Heart left ventricle (tissue), 16 donors: Measurements from ENCODE around the gene SERPINI2. TPM values are rescaled to one million over a fixed set of nuclear protein-coding genes. Genes with fewer than 3 reads are reported as not detected.

Source experiments
- ATAC-seq, 4 donors: fragments of 200-7000 bp; cut with Tn5 transposase; one replicate each; pipeline ENCODE4 v1.9.1; 2020 to 2022; ENCODE audit warnings: moderate library complexity in 4 of 4, mild to moderate bottlenecking in 3 of 4, moderate number of reproducible peaks in 1 of 4
- DNase-seq, 5 donors: peaks; one replicate each; pipeline ENCODE4 v3.0.0-alpha.2; 2020
- H3K27ac ChIP-seq, 12 donors: fragments of 200-600 bp; sonication (generic) in 4 of 12; one replicate each; pipeline versions ENCODE4 v1.5.0 to v1.8.0; 2016 to 2022; ENCODE audit warnings: mild to moderate bottlenecking in 2 of 12
- H3K27me3 ChIP-seq, 9 donors: fragments of 200-600 bp; sonication (generic) in 2 of 9; one replicate each; pipeline versions ENCODE4 v1.5.1 to v1.8.0; 2016 to 2022; ENCODE audit warnings: mild to moderate bottlenecking in 3 of 9
- H3K36me3 ChIP-seq, 9 donors: fragments of 200-600 bp; sonication (generic) in 2 of 9; one replicate each; pipeline versions ENCODE4 v1.5.0 to v1.8.0; 2018 to 2022; ENCODE audit warnings: mild to moderate bottlenecking in 2 of 9
- H3K4me1 ChIP-seq, 12 donors: fragments of 200-600 bp; sonication (generic) in 4 of 12; one replicate each; pipeline versions ENCODE4 v1.5.0 to v1.8.0; 2016 to 2022; ENCODE audit warnings: mild to moderate bottlenecking in 3 of 12
- H3K4me3 ChIP-seq, 12 donors: fragments of 200-600 bp; sonication (generic) in 4 of 12; one replicate each; pipeline versions ENCODE4 v1.5.0 to v1.8.0; 2017 to 2022; ENCODE audit warnings: mild to moderate bottlenecking in 9 of 12, moderate library complexity in 4 of 12
- H3K9me3 ChIP-seq, 12 donors: fragments of 200-600 bp; sonication (generic) in 4 of 12; one replicate each; pipeline versions ENCODE4 v1.5.0 to v1.8.0; 2016 to 2022; ENCODE audit warnings: mild to moderate bottlenecking in 1 of 12
- CTCF ChIP-seq, 12 donors: fragments of 200-600 bp; sonication (generic) in 4 of 12; IDR thresholded peaks; one replicate each; pipeline versions ENCODE4 v1.5.0 to v1.8.0; 2018 to 2022; ENCODE audit warnings: antibody characterized with exemption in 12 of 12, mild to moderate bottlenecking in 5 of 12
- POLR2A ChIP-seq, 2 donors: fragments of 450-650 bp; IDR thresholded peaks; one replicate each; pipeline ENCODE4 v1.6.1; 2017; ENCODE audit warnings: antibody characterized with exemption in 2 of 2, mild to moderate bottlenecking in 2 of 2, moderate library complexity in 2 of 2
- WGBS, 4 donors: extraction: QIAGEN DNeasy Blood & Tissue Kit in 2 of 4; methylation state at CpG; one replicate each; pipeline versions ENCODE4 v1.1.5 to v1.1.7; 2013 to 2018; 5-methylcytosine and 5-hydroxymethylcytosine counted together
- intact Hi-C, 10 donors: fragments of 100-400 bp; cut with DNase I; formaldehyde crosslinking; loops; one replicate each; pipeline versions ENCODE4 v1.11.1 to v1.14.2; 2022
- polyA plus RNA-seq, 2 donors: library from polyadenylated mRNA; stranded (reverse); fragments of 200-250 nt; gene quantifications; one replicate each; pipeline ENCODE4 v1.2.3, GENCODE V29; 2013
- total RNA-seq, 9 donors: library from RNA; depleted of rRNA in 2 of 9; stranded (reverse); fragments of >200 nt in 2 of 9; fragmentation: NEBNext Ultra II Directional in 3 of 9; extraction: Animal tissue kit (Norgen Biotek cat#: 25700) in 3 of 9; gene quantifications; one replicate each; pipeline versions ENCODE4 v1.1.0 to v1.2.4, GENCODE V29; 2016 to 2023
- donor health status: ischemic (EF 13 %, LVEDD 7.1; RV severe dilation, severe dysfunction).
- donor health status: healthy with polysubstance abuse.
- donor health status: DM: no; HTN: yes; CAD: no.
- donor health status: DM: no; HTN: no; CAD: no.
- donor health status: ischemic (EF 25% LVEDD 6.9; RV normal size, moderate dysfunction).
- donor health status: ischemic (EF 25% LVEDD 5.7; RV mildly dilated, moderate dysfunction).
- donor health status: healthy.
- donor health status: DM: yes; HTN: yes; CAD: no.
- donor health status: ischemic (EF 35%, LVEDD 5.7; RV mildly dilated, moderate dysfunction).
- donor health status: nonischemic (EF 11% LVEDD 7.7; RV severe dilation, severe dysfunction).
- donor health status: DM: yes; HTN: yes; CAD: no.
- donor health status: PGD.
- donor health status: ischemic (EF 29% LVEDD 5.4; RV normal size, mild dysfunction).
- donor health status: nonischemic (EF 23%, LVEDD 6.1; RV moderate dilation, normal function).

The SERPINI2 gene
- total and polyA plus RNA-seq, 11 donors: 0.30 to 0.58 TPM; not detected in 9

GRCh38 chr3:167406876-167407492 is 66.9 kb downstream of the SERPINI2 start:
- Histone ChIP-seq H3K27ac (no peak overlapping the region), H3K4me3 (no peak overlapping the region), H3K36me3 (no peaks in the 10 kb centered on the region), H3K9me3 (no peaks in the 10 kb centered on the region), H3K4me1 (no peaks in the 10 kb centered on the region), H3K27me3 (no peaks in the 10 kb centered on the region)
- TF ChIP-seq POLR2A (IDR thresholded peaks at IDR 0.05) (no peak), CTCF (IDR thresholded peaks at IDR 0.05) (peak; percentile 16 to 57 (median 40))
- WGBS, 4 donors: 51 to 69% (median 64%) methylated on average over 3 of the region's 3 CpGs
- ATAC-seq (peak; percentile 76 to 97 (median 90)), DNase-seq (peak in 2 of 5 donors; percentile 14 to 31)
- intact Hi-C loops: loop anchor here in 9 of 10 donors (5.0 to 10.0 kb wide), 5 partner anchors 275 to 478 kb away; no protein-coding TSS in a partner anchor

GRCh38 chr3:167397826-167398225 is 76.0 kb downstream of the SERPINI2 start:
- H3K27ac ChIP-seq: no peak overlapping the region
- TF ChIP-seq POLR2A (IDR thresholded peaks at IDR 0.05) (no peak), CTCF (IDR thresholded peaks at IDR 0.05) (no peak)
- H3K9me3 ChIP-seq: no peaks in the 10 kb centered on the region
- no peaks in the 10 kb centered on the region for H3K4me1 ChIP-seq
- DNase-seq: no peak
- H3K36me3 ChIP-seq: no peaks in the 10 kb centered on the region
- 31 to 47% (median 38%) methylated on average over 1 of the region's 1 CpG for WGBS, 4 donors
- H3K4me3 ChIP-seq: no peak overlapping the region
- H3K27me3 ChIP-seq: peaks cover 0 to 3% (median 0%) of the 10 kb centered on the region in 9 donors
- intact Hi-C loops: no loop called here
- no peak for ATAC-seq

- DNase-seq: no peak
- Histone ChIP-seq H3K9me3 (no peaks in the 10 kb centered on the region), H3K4me3 (no peak overlapping the region), H3K27me3 (peaks cover 0 to 3% (median 0%) of the 10 kb centered on the region in 9 donors), H3K27ac (no peak overlapping the region), H3K36me3 (no peaks in the 10 kb centered on the region), H3K4me1 (no peaks in the 10 kb centered on the region)
- intact Hi-C loops: no loop called here
- no peak for ATAC-seq
- TF ChIP-seq POLR2A (IDR thresholded peaks at IDR 0.05): no peak
- TF ChIP-seq CTCF (IDR thresholded peaks at IDR 0.05): no peak
- 70 to 76% (median 73%) methylated on average over 2 of the region's 2 CpGs for WGBS, 4 donors
Measured at GRCh38 chr3:167396075-167396474, 77.8 kb downstream of the SERPINI2 start.

GRCh38 chr3:167394003-167394402 is 79.8 kb downstream of the SERPINI2 start:
- H3K27ac ChIP-seq: no peak overlapping the region
- no peaks in the 10 kb centered on the region for H3K4me1 ChIP-seq
- intact Hi-C loops: loop anchor here in 1 of 10 donors (5.0 kb wide), 1 partner anchor 278 kb away; no protein-coding TSS in a partner anchor
- 41 to 51% (median 46%) methylated on average over 2 of the region's 2 CpGs for whole genome bisulfite sequencing, 4 donors
- H3K4me3 ChIP-seq: no peak overlapping the region
- TF ChIP-seq POLR2A (IDR thresholded peaks at IDR 0.05) (no peak), CTCF (IDR thresholded peaks at IDR 0.05) (no peak)
- H3K27me3 ChIP-seq: no peaks in the 10 kb centered on the region
- H3K9me3 ChIP-seq: no peaks in the 10 kb centered on the region
- DNase-seq: no peak
- no peak for ATAC-seq
- H3K36me3 ChIP-seq: no peaks in the 10 kb centered on the region

Other genes with a start within 250 kb of the SERPINI2 start
- gene ZBBX, start 93.7 kb downstream of the SERPINI2 start, total RNA-seq: under 1 TPM in 1 of 9 donors, not detected in 8; 0.42 TPM
- not detected for gene ZBBX, start 93.7 kb downstream of the SERPINI2 start, polyA plus RNA-seq
- 1 to 10 TPM in 8 of 9 donors, under 1 TPM in 1; 0.86 to 8.7 (median 1.9) TPM for gene WDR49, start 179.9 kb upstream of the SERPINI2 start, total RNA-seq
- under 1 TPM; 0.03 to 0.23 TPM for gene WDR49, start 179.9 kb upstream of the SERPINI2 start, polyA plus RNA-seq